Trophoblast cell (in vitro differentiated cells and primary cell): ENCODE data around the gene PARD3B.

Experiments used
- DNase-seq, 2 donors: peaks; one replicate each; pipeline ENCODE4 v3.0.0-alpha.2; 2016
- H2AFZ ChIP-seq: 2 replicates; pipeline ENCODE4 v1.6.1; 2013; ENCODE audit warnings: low read length, moderate library complexity, mild to moderate bottlenecking; ENCODE audit not compliant: insufficient read depth, poor library complexity
- H2AK5ac ChIP-seq: 2 replicates; pipeline ENCODE4 v1.6.1; 2013; ENCODE audit warnings: mild to moderate bottlenecking, low read length
- H2BK120ac ChIP-seq: 2 replicates; pipeline ENCODE4 v1.6.1; 2013; ENCODE audit warnings: low read length, mild to moderate bottlenecking, moderate library complexity; ENCODE audit not compliant: insufficient read depth, poor library complexity
- H2BK12ac ChIP-seq: 2 replicates; pipeline ENCODE4 v1.6.1; 2013; ENCODE audit warnings: mild to moderate bottlenecking, low read length, moderate library complexity
- H2BK5ac ChIP-seq: 2 replicates; pipeline ENCODE4 v1.6.1; 2013; ENCODE audit warnings: low read length, low read depth, moderate library complexity, mild to moderate bottlenecking; ENCODE audit not compliant: poor library complexity
- H3K14ac ChIP-seq: 2 replicates; pipeline ENCODE4 v1.6.1; 2013; ENCODE audit warnings: mild to moderate bottlenecking, low read length
- H3K18ac ChIP-seq: 2 replicates; pipeline ENCODE4 v1.6.1; 2013; ENCODE audit warnings: mild to moderate bottlenecking, low read length
- H3K23ac ChIP-seq: 2 replicates; pipeline ENCODE4 v1.6.1; 2013; ENCODE audit warnings: low read length
- H3K27ac ChIP-seq: 2 replicates; pipeline ENCODE4 v1.5.1; 2013; ENCODE audit warnings: low read depth, mild to moderate bottlenecking, inconsistent platforms, low read length, moderate library complexity
- H3K27me3 ChIP-seq: 2 replicates; pipeline ENCODE4 v1.6.1; 2013; ENCODE audit warnings: inconsistent platforms, mild to moderate bottlenecking, low read length, moderate library complexity; ENCODE audit not compliant: insufficient read depth
- H3K36me3 ChIP-seq, 2 experiments: 1 replicate in 1 of 2; 2 replicates in 1 of 2; pipeline ENCODE4 v1.6.1; 2013; ENCODE audit warnings: low read length in 2 of 2, mild to moderate bottlenecking in 2 of 2, moderate library complexity in 1 of 2; ENCODE audit not compliant: insufficient read depth in 2 of 2, control insufficient read depth in 1 of 2
- H3K4ac ChIP-seq: 2 replicates; pipeline ENCODE4 v1.6.1; 2013; ENCODE audit warnings: low read depth, mild to moderate bottlenecking, low read length, moderate library complexity
- H3K4me1 ChIP-seq, 2 experiments: 1 replicate in 1 of 2; 2 replicates in 1 of 2; pipeline ENCODE4 v1.6.1; 2013; ENCODE audit warnings: low read length in 2 of 2, mild to moderate bottlenecking in 2 of 2, moderate library complexity in 1 of 2; ENCODE audit not compliant: insufficient read depth in 2 of 2, control insufficient read depth in 1 of 2
- H3K4me2 ChIP-seq: 2 replicates; pipeline ENCODE4 v1.6.1; 2013; ENCODE audit warnings: inconsistent platforms, mild to moderate bottlenecking, low read length, moderate library complexity
- H3K4me3 ChIP-seq: 2 replicates; pipeline ENCODE4 v1.5.1; 2013; ENCODE audit warnings: mild to moderate bottlenecking, low read depth, low read length, inconsistent platforms
- H3K79me1 ChIP-seq: one replicate; pipeline ENCODE4 v1.6.1; 2013; ENCODE audit warnings: low read length
- H3K79me2 ChIP-seq: 2 replicates; pipeline ENCODE4 v1.6.1; 2013; ENCODE audit warnings: low read length, mild to moderate bottlenecking; ENCODE audit not compliant: control insufficient read depth, insufficient read depth, poor library complexity
- H3K9ac ChIP-seq: 2 replicates; pipeline ENCODE4 v1.6.1; 2013; ENCODE audit warnings: mild to moderate bottlenecking, low read length
- H3K9me3 ChIP-seq: 2 replicates; pipeline ENCODE4 v1.6.1; 2013; ENCODE audit warnings: low read depth, mild to moderate bottlenecking, control low read depth, inconsistent platforms, low read length; ENCODE audit not compliant: insufficient read depth
- H4K12ac ChIP-seq: 2 replicates; pipeline ENCODE4 v1.6.1; 2013; ENCODE audit warnings: low read depth, mild to moderate bottlenecking, low read length, moderate library complexity
- H4K8ac ChIP-seq: 2 replicates; pipeline ENCODE4 v1.6.1; 2013; ENCODE audit warnings: low read depth, mild to moderate bottlenecking, low read length, moderate library complexity
- H4K91ac ChIP-seq: one replicate; pipeline ENCODE4 v1.6.1; 2013; ENCODE audit warnings: low read depth, mild to moderate bottlenecking, low read length, moderate library complexity
- WGBS: extraction: QIAGEN DNeasy Blood & Tissue Kit; methylation state at CpG from one replicate; pipeline ENCODE4 v1.1.7; 2013; ENCODE audit warnings: missing lambda C conversion rate; ENCODE audit not compliant: insufficient read length, insufficient coverage; ENCODE audit errors: extremely low coverage; 5-methylcytosine and 5-hydroxymethylcytosine counted together

The PARD3B gene

GRCh38 chr2:204669382-204669781 is 124.1 kb downstream of the PARD3B start:
- H3K4me2 ChIP-seq: no peak overlapping the region
- H4K8ac ChIP-seq: no peak overlapping the region
- H3K79me2 ChIP-seq: peaks cover 2% of the 10 kb centered on the region
- WGBS: no CpG with 5 or more reads among the region's 3 CpGs
- peak in 1 of 2 donors; percentile 14 for DNase-seq
- no peak overlapping the region for H2BK12ac ChIP-seq
- no peak overlapping the region for H4K12ac ChIP-seq
- H3K36me3 ChIP-seq: no peaks in the 10 kb centered on the region
- no peaks in the 10 kb centered on the region for H3K27me3 ChIP-seq
- no peak overlapping the region for H3K9ac ChIP-seq
- no peak overlapping the region for H4K91ac ChIP-seq
- peaks cover 0 to 4% of the 10 kb centered on the region in 2 experiments for H3K4me1 ChIP-seq
- H3K4ac ChIP-seq: no peak overlapping the region
- no peak overlapping the region for H3K14ac ChIP-seq
- no peak overlapping the region for H2BK5ac ChIP-seq
- no peak overlapping the region for H3K18ac ChIP-seq
- no peak overlapping the region for H2BK120ac ChIP-seq
- H2AK5ac ChIP-seq: no peak overlapping the region
- H3K79me1 ChIP-seq: peaks cover 2% of the 10 kb centered on the region
- H3K27ac ChIP-seq: no peak overlapping the region
- H3K9me3 ChIP-seq: no peaks in the 10 kb centered on the region
- H3K23ac ChIP-seq: no peak overlapping the region
- no peak overlapping the region for H2AFZ ChIP-seq
- no peak overlapping the region for H3K4me3 ChIP-seq

GRCh38 chr2:204670124-204670523 is 124.8 kb downstream of the PARD3B start:
- Histone ChIP-seq H2BK12ac (no peak overlapping the region), H3K14ac (no peak overlapping the region), H2AFZ (no peak overlapping the region), H2AK5ac (no peak overlapping the region), H4K8ac (no peak overlapping the region), H3K79me2 (peaks cover 1% of the 10 kb centered on the region), H3K4me3 (no peak overlapping the region), H3K18ac (no peak overlapping the region), H3K4me2 (no peak overlapping the region), H3K4ac (no peak overlapping the region), H4K12ac (no peak overlapping the region), H3K79me1 (peaks cover 1% of the 10 kb centered on the region), H3K9ac (no peak overlapping the region), H2BK120ac (no peak overlapping the region), H2BK5ac (no peak overlapping the region), H3K36me3 (no peaks in the 10 kb centered on the region), H3K23ac (no peak overlapping the region), H3K4me1 (peaks cover 0 to 3% of the 10 kb centered on the region in 2 experiments), H3K9me3 (no peaks in the 10 kb centered on the region), H3K27ac (no peak overlapping the region), H3K27me3 (no peaks in the 10 kb centered on the region), H4K91ac (no peak overlapping the region)
- no CpG with 5 or more reads among the region's 2 CpGs for WGBS
- DNase-seq: no peak

- Histone ChIP-seq H3K27ac (no peak overlapping the region), H3K79me2 (no peaks in the 10 kb centered on the region), H3K79me1 (no peaks in the 10 kb centered on the region), H3K14ac (no peak overlapping the region), H3K4me3 (no peak overlapping the region), H2AFZ (no peak overlapping the region), H4K91ac (no peak overlapping the region), H3K4me1 (no peaks in the 10 kb centered on the region), H3K36me3 (no peaks in the 10 kb centered on the region), H3K18ac (no peak overlapping the region), H3K4me2 (no peak overlapping the region), H3K4ac (no peak overlapping the region), H4K8ac (no peak overlapping the region), H3K23ac (no peak overlapping the region), H2BK12ac (no peak overlapping the region), H3K9me3 (no peaks in the 10 kb centered on the region), H3K27me3 (no peaks in the 10 kb centered on the region), H2BK5ac (no peak overlapping the region), H2BK120ac (no peak overlapping the region), H2AK5ac (no peak overlapping the region), H3K9ac (no peak overlapping the region), H4K12ac (no peak overlapping the region)
- no CpG with 5 or more reads among the region's 4 CpGs for WGBS
- no peak for DNase-seq
Observed at GRCh38 chr2:204670756-204671155, 125.5 kb downstream of the PARD3B start.

GRCh38 chr2:204672772-204673171 is 127.5 kb downstream of the PARD3B start:
- no peak overlapping the region for H3K23ac ChIP-seq
- H3K4ac ChIP-seq: no peak overlapping the region
- no peak overlapping the region for H3K4me3 ChIP-seq
- no peak overlapping the region for H2BK12ac ChIP-seq
- no peak overlapping the region for H3K9ac ChIP-seq
- DNase-seq: no peak
- no peaks in the 10 kb centered on the region for H3K79me1 ChIP-seq
- H3K36me3 ChIP-seq: no peaks in the 10 kb centered on the region
- no peaks in the 10 kb centered on the region for H3K4me1 ChIP-seq
- no CpG with 5 or more reads among the region's 4 CpGs for WGBS
- no peak overlapping the region for H3K18ac ChIP-seq
- H2BK120ac ChIP-seq: no peak overlapping the region
- no peak overlapping the region for H2AFZ ChIP-seq
- no peak overlapping the region for H3K4me2 ChIP-seq
- no peak overlapping the region for H3K14ac ChIP-seq
- no peak overlapping the region for H2BK5ac ChIP-seq
- no peaks in the 10 kb centered on the region for H3K27me3 ChIP-seq
- no peak overlapping the region for H3K27ac ChIP-seq
- H3K9me3 ChIP-seq: no peaks in the 10 kb centered on the region
- H4K8ac ChIP-seq: no peak overlapping the region
- no peak overlapping the region for H4K91ac ChIP-seq
- H4K12ac ChIP-seq: no peak overlapping the region
- H2AK5ac ChIP-seq: no peak overlapping the region
- no peaks in the 10 kb centered on the region for H3K79me2 ChIP-seq
